HepG2 (cell line): ENCODE results near the gene SAMD10. TPM values are rescaled to one million over a fixed set of nuclear protein-coding genes. Genes with fewer than 3 reads are reported as not detected.
A peak's percentile ranks its signal among the peaks of the same experiment; 100 is the strongest.

Experiments
- FOXK1 ChIP-seq: sonication (generic); formaldehyde crosslinking; IDR thresholded peaks from 2 replicates; pipeline ENCODE4 v1.4.0; 2020; ENCODE audit warnings: low read depth, missing genetic modification reagents, borderline replicate concordance
- FOXP1 ChIP-seq, 2 experiments: fragments of 450-650 bp in 1 of 2; IDR thresholded peaks; 2 replicates each; pipeline ENCODE4 v1.6.1; 2017 to 2018; ENCODE audit warnings: antibody characterized with exemption in 1 of 2
- KAT2B ChIP-seq: fragments of 150-350 bp; IDR thresholded peaks from 2 replicates; pipeline ENCODE4 v1.6.1; 2014; ENCODE audit warnings: low read depth, low read length, borderline replicate concordance
- KIAA2018 ChIP-seq: sonication (generic); formaldehyde crosslinking; IDR thresholded peaks from 2 replicates; pipeline ENCODE4 v1.5.0; 2020; ENCODE audit warnings: mild to moderate bottlenecking, missing genetic modification reagents, borderline replicate concordance
- MBNL3 ChIP-seq: fragments of 250-450 bp; sonication (Bioruptor Pico); conservative IDR thresholded peaks from 2 replicates; pipeline ENCODE4 v1.8.0; 2022; ENCODE audit warnings: mild to moderate bottlenecking, inconsistent platforms
- NFATC3 ChIP-seq: sonication (generic); formaldehyde crosslinking; IDR thresholded peaks from 2 replicates; pipeline ENCODE4 v1.5.1; 2020; ENCODE audit warnings: mild to moderate bottlenecking, missing genetic modification reagents
- RNF219 ChIP-seq: sonication (generic); formaldehyde crosslinking; IDR thresholded peaks from 2 replicates; pipeline ENCODE4 v1.5.0; 2020; ENCODE audit warnings: mild to moderate bottlenecking, missing genetic modification reagents
- SP1 ChIP-seq, 2 experiments: fragments of 450-650 bp in 1 of 2; sonication (generic) in 1 of 2; formaldehyde crosslinking in 1 of 2; IDR thresholded peaks; 2 replicates each; pipeline versions ENCODE4 v1.4.0 to v1.6.1; 2016 to 2020; ENCODE audit warnings: missing genetic modification reagents in 1 of 2
- TBX2 ChIP-seq: sonication (generic); formaldehyde crosslinking; IDR thresholded peaks from 2 replicates; pipeline ENCODE4 v1.5.0; 2020; ENCODE audit warnings: missing genetic modification reagents, mild to moderate bottlenecking, borderline replicate concordance
- ZNF275 ChIP-seq: sonication (generic); formaldehyde crosslinking; IDR thresholded peaks from 2 replicates; pipeline ENCODE4 v1.8.0; 2022; ENCODE audit warnings: missing genetic modification reagents, mild to moderate bottlenecking, inconsistent platforms, borderline replicate concordance
- ZNF619 ChIP-seq: sonication (generic); formaldehyde crosslinking; IDR thresholded peaks from 2 replicates; pipeline ENCODE4 v1.4.0; 2020; ENCODE audit warnings: mild to moderate bottlenecking, missing genetic modification reagents
- ZNF713 ChIP-seq: sonication (generic); formaldehyde crosslinking; IDR thresholded peaks from 2 replicates; pipeline ENCODE4 v1.4.0; 2020; ENCODE audit warnings: mild to moderate bottlenecking, missing genetic modification reagents
- ZSCAN25 ChIP-seq: sonication (generic); formaldehyde crosslinking; IDR thresholded peaks from 2 replicates; pipeline ENCODE4 v1.8.0; 2022; ENCODE audit warnings: mild to moderate bottlenecking, missing genetic modification reagents
- polyA plus RNA-seq, 8 experiments: library from polyadenylated mRNA; depleted of rRNA in 3 of 8; stranded (reverse) in 7 of 8; unstranded in 1 of 8; fragments of >200 nt; fragmentation: Illumina TruSeq in 4 of 8; extraction: Trizol in 4 of 8; gene quantifications; 2 replicates each; pipeline versions ENCODE4 v1.2.1 to v1.2.3, GENCODE V29; 2011 to 2016; ENCODE audit warnings: low read depth in 4 of 8, missing spikeins in 1 of 8, mixed read lengths in 1 of 8; ENCODE audit not compliant: insufficient read depth in 1 of 8
- total RNA-seq, 5 experiments: library from RNA; depleted of rRNA; stranded (reverse); fragments of >200 nt; fragmentation: Illumina TruSeq; extraction: Trizol; gene quantifications; 2 replicates each; pipeline ENCODE4 v1.2.3, GENCODE V29; 2016; ENCODE audit warnings: low read depth in 1 of 5
- TF ChIP-seq, protein P1 (sequence below): sonication (generic); formaldehyde crosslinking; IDR thresholded peaks from 2 replicates; pipeline ENCODE4 v1.8.0; 2022; ENCODE audit warnings: missing genetic modification reagents, low read depth, mild to moderate bottlenecking, borderline replicate concordance
- TF ChIP-seq, protein P2 (sequence below): sonication (generic); formaldehyde crosslinking; IDR thresholded peaks from 2 replicates; pipeline ENCODE4 v1.5.0; 2020; ENCODE audit warnings: missing genetic modification reagents

Gene SAMD10
- total and polyA plus RNA-seq, 2 of the 13 experiments (the other 11 are each of a cell fraction or from before 2014, with no cell fraction given) = 6.1 to 11.0 TPM

DNA sequence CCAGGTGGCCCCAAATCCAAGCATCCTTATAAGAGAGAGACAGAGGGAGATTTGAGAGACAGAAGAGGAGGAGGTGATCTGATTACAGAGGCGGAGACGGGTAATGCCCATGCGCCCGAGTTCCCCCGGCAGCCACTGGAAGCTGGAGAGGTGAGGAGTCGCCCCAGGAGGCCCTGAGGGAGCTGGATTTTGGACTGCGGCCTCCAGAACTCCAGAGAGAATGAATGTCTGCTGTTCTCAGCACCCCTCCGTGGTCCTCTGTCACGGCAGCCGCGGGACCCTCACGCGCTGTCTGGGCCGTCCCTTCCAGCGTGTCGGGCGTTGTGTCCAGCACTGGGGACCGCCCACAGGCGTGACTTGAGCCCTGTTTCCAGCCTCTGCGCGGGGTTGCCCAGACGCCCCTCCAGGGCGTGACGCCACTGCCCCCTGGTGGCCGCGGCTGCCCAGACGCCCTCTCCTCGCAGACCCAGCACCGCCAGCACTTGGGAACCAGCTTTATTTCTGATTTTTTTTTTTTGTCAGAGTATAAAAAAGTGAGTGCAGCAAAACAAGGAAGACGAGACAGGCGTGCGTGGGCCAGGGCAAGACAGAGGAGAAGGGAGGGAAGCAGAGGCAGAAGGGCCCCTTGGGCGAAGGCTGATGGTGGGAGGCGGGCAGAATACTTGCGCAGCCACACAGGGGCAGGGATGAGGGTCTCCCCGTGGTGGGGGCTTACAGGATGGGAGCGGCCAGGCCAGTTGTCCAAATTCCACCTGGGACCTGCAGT lies 5.6 kb downstream of the SAMD10 start (continued):
- TF ChIP-seq RNF219 (CRISPR knock-in tag) (no peak), ZNF619 (CRISPR knock-in tag) (peak; percentile 96), ZSCAN25 (peak; percentile 77), TBX2 (peak; percentile 94), NFATC3 (CRISPR knock-in tag) (no peak), ZNF275 (CRISPR knock-in tag) (0 out of 2 replicates have a peak, but pooled peaks have one; percentile 49), FOXP1 (IDR thresholded peaks at IDR 0.05) (no peak), FOXP1 (CRISPR knock-in tag; IDR thresholded peaks at IDR 0.05) (peak; percentile 52), MBNL3 (no peak), KAT2B (no peak), SP1 (IDR thresholded peaks at IDR 0.05) (no peak), SP1 (CRISPR knock-in tag; IDR thresholded peaks at IDR 0.05) (peak; percentile 90), FOXK1 (CRISPR knock-in tag) (peak; percentile 91), ZNF713 (CRISPR knock-in tag) (peak; percentile 97), KIAA2018 (no peak)
- TF ChIP-seq, protein P1, sequence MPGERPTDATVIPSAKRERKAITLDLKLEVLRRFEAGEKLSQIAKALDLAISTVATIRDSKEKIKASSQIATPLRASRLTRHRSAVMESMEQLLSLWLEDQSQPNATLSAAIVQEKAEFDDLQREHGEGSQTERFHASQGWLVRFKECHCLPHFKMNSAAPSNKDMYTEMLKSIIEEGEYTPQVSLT (CRISPR knock-in tag) = no peak
- TF ChIP-seq, protein P2, sequence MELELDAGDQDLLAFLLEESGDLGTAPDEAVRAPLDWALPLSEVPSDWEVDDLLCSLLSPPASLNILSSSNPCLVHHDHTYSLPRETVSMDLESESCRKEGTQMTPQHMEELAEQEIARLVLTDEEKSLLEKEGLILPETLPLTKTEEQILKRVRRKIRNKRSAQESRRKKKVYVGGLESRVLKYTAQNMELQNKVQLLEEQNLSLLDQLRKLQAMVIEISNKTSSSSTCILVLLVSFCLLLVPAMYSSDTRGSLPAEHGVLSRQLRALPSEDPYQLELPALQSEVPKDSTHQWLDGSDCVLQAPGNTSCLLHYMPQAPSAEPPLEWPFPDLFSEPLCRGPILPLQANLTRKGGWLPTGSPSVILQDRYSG (CRISPR knock-in tag) = 0 out of 2 replicates have a peak, but pooled peaks have one; percentile 80
